GM19395 (cell line): ENCODE measurements around the gene CDC20.

Experiments used
- ATAC-seq: cut with Tn5 transposase; IDR thresholded peaks from one replicate; pipeline ENCODE4 v1.9.1; 2021; ENCODE audit warnings: mild to moderate bottlenecking, moderate library complexity; ENCODE audit not compliant: unreplicated experiment

Gene CDC20

GRCh38 chr1:43327549-43328292, 31.1 kb upstream of the CDC20 start:
- ATAC-seq = no peak

- no peak for ATAC-seq
Observed at GRCh38 chr1:43329995-43330751, 28.6 kb upstream of the CDC20 start.

GRCh38 chr1:43331688-43332087, 27.1 kb upstream of the CDC20 start:
- no peak for ATAC-seq

GRCh38 chr1:43334453-43335205, 24.2 kb upstream of the CDC20 start:
- no peak for ATAC-seq

- ATAC-seq = no peak
Observed at GRCh38 chr1:43337588-43337987, 21.2 kb upstream of the CDC20 start, which contains the start of gene MPL. Gene MPL, plus strand, starts transcription at chr1:43337818. Its CDS starts 31 bp downstream, at chr1:43337849.

- no peak for ATAC-seq
Observed at GRCh38 chr1:43338001-43338400, 20.8 kb upstream of the CDC20 start.

- no peak for ATAC-seq
Observed at GRCh38 chr1:43339584-43340232, 19.1 kb upstream of the CDC20 start.

- ATAC-seq = no peak
Observed at GRCh38 chr1:43340559-43340958, 18.2 kb upstream of the CDC20 start.

- no peak for ATAC-seq
Observed at GRCh38 chr1:43344267-43344850, 14.4 kb upstream of the CDC20 start.

- ATAC-seq = no peak
Observed at GRCh38 chr1:43345120-43345519, 13.7 kb upstream of the CDC20 start.

- ATAC-seq = no peak
Observed at GRCh38 chr1:43346636-43347035, 12.1 kb upstream of the CDC20 start.

GRCh38 chr1:43348343-43348808, 10.4 kb upstream of the CDC20 start:
- no peak for ATAC-seq

GRCh38 chr1:43348809-43349593, 9.8 kb upstream of the CDC20 start:
- peak; percentile 79 for ATAC-seq

- ATAC-seq = no peak
Observed at GRCh38 chr1:43349594-43350306, 9.0 kb upstream of the CDC20 start.

GRCh38 chr1:43350976-43351375, 7.8 kb upstream of the CDC20 start:
- no peak for ATAC-seq

GRCh38 chr1:43351421-43352350, 7.1 kb upstream of the CDC20 start:
- ATAC-seq = no peak

GRCh38 chr1:43352351-43352705, 6.5 kb upstream of the CDC20 start:
- ATAC-seq = no peak

- no peak for ATAC-seq
Observed at GRCh38 chr1:43352881-43353280, 5.9 kb upstream of the CDC20 start.
